GM18868 (cell line): ENCODE measurements around the gene PCNT.
"Not testable (repeated sequence)": the region's sequence is repeated elsewhere in the genome, so short reads cannot be mapped to it uniquely, and the experiment has no call there.

Experiments
- ATAC-seq: cut with Tn5 transposase; IDR thresholded peaks from one replicate; pipeline ENCODE4 v1.9.1; 2021; ENCODE audit warnings: mild to moderate bottlenecking, moderate library complexity; ENCODE audit not compliant: unreplicated experiment

The PCNT gene

DNA sequence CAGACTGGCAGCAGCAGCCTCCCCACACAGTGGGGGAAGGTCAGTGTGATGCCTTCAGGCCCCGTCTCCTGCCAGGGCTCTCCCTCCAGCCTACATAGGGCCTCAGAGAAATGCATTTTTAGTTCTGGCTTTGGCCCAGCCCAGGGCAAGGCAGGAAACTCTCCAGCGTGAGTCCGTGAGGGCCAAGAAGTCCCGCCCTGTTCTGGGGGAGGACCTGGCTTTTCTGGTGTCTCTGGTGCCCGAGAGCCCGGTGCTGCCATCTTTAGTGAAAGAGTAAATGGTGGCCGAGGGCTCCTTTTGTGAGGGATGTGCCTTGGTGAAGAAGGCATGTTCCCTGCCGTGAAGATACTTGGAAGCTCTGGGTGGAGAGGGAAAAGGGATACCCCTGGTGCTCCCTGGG lies 120.0 kb downstream of the PCNT start:
- ATAC-seq, result no peak

DNA sequence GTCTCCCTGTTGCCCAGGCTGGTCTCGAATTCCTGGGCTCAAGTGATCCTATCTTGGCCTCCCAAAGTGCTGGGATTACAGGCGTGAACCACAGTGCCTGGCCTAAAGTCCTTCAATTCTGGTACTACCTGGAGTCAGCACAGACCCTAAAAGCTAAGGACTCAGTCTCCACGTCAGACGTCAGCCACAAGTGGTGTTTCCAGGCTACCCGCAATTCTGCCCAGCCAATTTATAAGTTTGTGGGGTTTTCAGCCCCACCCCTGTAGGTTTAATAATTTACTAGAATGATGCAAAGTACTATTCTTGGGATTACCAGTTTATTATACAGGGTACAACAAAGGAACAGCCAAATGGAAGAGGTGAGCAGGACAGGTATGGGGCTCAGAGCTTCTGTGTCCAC lies 124.2 kb downstream of the PCNT start:
- ATAC-seq, result no peak

DNA sequence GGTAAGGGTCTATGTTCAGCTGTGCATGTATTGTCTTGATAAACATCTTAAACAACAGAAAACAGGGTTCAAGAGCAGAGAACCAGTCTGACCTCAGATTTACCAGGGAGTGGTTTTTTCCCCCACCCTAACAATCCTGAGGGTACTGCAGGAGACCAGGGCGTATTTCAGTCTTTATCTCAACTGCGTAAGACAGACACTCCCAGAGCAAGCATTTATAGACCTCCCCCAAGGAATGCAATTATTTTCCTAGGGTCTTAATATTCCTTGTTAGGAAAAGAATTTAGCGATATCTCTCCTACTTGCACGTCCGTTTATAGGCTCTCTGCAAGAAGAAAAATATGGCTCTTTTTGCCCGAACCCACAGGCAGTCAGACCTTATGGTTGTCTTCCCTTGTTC lies 124.9 kb downstream of the PCNT start:
- not testable (repeated sequence) for ATAC-seq

DNA sequence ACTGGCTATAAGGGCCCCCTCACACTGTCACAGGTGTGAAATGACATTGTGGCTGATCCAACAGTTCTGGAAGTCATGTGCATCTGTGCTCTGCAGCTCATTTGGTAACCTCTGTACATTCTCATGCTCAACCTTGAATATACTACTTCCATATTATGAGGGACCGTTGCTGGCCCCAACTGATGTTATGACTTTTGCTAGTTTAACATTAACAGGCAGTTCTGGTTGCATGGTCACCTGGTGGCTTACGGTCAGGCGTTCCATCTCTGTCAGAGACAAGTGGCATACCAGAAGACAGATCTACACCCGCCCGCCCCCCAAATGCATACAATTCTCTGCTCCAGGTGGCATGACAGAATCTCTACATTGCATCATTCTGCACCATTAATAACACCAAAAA lies 128.8 kb downstream of the PCNT start:
- no peak for ATAC-seq

DNA sequence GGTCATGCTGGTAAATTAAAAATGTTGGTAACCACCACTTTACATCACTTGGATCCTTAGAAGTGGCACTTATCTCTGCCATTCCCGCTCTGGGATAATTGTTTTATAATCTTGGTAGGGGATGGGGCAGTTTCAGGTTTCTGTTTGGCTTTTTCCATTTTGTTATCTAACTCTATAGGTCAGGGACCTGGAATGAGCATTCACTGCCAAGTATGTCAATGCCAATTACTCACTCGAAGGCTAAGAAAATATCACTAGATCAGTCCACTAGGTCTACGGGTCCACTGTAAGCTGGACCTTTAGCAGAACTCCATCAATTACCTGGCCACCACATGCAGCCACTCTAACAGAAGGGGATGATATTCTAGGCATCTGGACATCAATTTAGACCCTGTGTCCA lies 130.2 kb downstream of the PCNT start:
- ATAC-seq, result no peak

DNA sequence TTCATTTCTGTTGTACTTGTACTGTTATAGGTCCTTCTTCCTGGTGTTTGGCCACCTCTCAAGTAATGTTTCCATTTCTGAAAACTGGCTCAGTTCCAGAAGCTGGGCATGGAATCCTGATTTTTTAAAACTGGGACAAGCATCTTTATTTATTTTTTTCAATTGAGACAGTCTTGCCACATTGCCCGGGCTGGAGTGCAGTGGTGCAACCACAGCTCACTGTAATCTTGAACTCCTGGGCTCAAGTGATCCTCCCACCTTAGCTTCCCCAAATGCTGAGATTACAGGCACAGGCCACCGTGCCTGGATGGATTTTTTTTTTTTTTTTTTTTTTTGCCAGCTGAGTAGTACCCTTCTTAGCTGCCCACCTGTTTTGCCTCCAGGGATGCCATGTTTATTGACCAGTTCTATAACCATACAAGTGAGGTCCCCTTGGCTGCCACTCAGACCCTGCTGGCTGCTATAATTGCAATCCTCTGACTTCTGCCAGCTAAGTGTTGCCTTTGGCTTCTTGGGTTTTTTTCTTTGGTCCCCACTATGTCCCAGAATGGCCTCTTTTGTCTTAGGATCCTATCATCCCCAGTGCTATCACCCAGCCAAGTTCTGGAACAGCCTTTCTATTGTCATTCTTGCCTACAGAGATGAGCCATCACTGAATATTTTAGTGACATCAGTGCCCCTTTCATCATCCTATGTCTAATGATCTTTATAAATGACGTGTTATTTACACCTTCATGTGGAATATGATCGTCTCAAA lies 130.9 kb downstream of the PCNT start:
- no peak for ATAC-seq

DNA sequence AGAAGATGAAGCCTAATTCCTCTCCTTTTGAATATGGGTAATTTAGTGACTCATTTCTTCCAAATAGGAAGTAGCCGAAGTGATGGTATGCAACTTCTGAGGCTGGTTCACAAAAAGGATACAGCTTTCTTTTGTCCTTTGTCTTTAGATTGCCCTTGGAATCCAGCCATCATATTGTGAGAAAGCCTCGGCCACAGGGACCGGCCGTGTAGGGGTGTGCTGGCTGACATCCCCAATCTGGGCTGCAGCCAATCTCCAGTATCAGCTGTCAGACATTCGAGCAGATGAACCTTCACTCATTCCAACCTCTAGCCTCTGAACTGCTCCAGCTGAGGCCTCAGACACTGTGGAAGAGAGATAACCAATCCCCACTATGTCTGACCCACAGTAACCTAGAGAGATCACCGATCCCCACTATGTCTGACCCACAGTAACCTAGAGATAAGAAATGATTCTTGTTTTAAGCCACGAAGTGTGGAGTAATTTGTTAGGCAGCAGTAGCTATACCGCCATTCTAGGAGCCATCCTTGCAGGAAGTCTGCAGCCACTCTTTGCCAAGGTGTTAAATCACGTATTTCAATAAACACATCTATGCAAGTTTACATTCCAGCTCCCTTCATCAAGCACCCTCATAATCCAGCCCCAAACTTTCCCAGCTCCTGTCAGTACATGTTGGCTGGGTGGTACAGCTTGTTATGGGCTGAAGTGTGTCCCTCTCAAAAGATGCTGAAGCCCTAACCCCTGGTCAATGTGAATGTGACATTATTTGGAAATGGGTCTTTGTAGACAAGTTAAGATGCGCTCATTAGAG lies 131.8 kb downstream of the PCNT start:
- no peak for ATAC-seq

DNA sequence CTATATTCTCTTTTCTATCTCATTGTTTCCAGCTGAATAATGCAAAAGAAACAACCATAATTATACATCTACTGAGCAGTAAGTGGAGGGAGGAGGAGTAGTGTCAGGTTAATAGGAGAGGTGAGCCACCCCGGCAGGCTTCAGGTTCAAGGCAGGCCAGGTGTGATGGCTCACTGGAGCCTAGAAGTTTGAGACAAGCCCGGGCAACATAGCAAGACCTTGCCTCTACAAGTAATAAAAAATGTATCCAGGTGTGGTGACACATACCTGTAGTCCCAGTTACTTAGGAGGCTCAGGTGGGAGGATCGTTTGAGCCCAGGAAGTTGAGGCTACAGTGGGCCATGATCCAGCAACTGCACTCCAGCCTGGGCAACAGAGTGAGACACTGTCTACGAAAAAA lies 132.8 kb downstream of the PCNT start:
- ATAC-seq, result no peak

DNA sequence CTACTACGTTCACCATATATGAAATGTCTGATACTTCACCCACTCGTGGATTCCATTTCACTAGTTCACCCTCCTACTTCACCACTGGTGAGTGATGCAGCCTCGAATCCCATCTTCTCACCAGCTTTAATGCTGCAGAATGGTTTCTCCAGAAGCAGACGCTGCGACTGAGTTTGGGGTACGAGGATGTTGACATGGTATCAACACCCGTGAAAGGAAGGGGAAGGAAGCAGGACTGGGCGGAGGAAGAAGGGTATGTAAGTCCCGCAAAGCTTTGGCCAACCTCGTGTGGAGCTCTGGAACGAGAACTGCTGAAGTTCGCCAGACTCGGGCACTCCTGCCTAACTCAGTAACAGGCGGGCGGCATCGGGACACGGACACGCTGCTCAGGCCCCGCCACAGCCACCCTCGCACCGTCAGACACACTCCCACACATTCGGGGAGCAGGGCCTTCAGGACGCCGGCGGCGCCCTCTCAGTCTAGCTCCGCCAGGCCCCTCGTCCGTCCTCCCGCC lies 133.9 kb downstream of the PCNT start:
- no peak for ATAC-seq

DNA sequence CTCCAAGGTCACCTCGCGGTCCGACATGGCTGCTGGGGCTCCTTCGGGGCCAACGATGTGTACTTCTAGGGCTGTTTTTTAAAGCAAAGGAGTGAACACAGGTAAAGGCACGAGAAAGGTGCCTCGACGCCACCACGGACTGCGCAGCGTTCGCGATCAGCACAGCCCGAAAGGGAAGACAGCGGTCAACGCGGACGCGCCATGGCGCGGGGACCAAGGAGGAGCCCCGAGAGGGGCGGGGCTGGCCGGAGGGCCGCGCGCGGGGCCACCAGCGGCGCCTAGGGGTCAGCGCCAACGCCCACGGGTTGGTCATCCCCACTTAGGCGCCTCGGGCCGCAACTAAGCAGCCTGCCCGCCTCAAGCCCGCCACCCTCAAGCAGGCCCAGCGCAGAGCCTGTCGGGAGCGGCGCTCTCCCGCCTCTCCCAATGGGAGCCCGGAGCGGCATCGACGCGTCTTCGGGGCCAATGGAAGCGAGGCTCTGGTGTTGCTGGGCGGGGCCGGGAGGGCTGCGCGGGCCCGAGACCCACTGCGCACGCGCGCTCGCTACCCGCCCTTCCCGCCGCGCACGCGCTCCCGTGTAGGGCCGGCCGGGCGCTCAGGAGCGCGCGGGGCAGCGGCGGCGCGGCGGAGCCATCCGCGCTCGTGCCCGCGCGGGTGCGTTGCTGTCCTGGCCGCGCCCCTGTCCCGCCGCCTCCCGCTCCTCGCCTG lies 134.5 kb downstream of the PCNT start, which contains the start of gene DIP2A:
Gene DIP2A, plus strand, starts transcription at position 577 of the 709 bp plus-strand sequence. CDS start 241 bp downstream, outside the sequence.
- peak; percentile 94 for ATAC-seq

DNA sequence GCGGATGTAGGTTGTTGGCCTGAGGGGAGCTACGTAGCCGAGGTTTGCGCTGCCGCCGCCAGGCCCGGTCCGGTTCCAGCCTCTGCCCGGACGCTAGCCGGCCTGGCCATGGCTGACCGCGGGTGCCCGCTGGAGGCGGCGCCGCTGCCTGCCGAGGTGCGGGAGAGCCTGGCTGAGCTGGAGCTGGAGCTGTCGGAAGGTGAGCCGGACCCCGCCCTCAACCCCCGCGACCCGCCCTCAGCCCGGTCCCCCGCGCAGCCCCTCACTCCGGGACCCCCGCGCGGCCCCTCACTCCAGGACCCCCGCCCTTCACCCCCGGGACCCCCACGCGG lies 135.0 kb downstream of the PCNT start:
- no peak for ATAC-seq

DNA sequence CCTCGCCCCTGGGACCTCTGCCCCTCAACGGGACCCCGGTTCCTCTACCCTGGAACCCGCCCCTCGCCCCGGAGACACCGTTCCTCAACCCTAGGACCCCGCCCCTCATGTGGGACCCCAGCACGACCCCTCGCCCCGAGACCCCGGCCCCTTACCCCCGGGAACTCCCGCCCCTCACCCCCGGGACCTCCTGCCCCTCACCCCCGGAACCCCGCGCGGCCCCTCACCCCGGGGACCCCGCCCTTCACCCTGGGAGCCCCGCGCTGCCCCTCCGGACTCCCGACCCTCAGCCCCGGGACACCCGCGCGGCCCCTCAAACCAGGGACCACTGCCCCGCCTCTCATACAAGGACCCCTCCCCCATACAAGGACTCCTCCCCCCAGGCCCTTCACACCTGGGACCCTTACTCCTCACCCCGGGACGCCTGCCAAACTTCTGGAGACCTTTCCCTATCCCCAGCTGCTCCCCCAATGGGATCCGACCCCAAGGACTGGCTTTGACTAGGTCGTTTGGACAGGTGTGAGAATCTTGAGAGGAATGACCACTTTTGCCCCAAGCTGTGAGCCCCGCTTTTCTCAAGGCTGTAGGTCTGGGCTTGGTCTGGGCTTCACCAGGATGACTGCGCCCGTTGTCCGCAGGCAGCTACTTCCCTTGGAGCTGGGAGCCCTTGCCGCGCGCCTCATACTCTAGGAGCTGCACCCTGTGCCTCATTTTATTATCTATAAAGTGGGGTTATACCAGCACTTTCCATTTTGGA lies 135.6 kb downstream of the PCNT start:
- no peak for ATAC-seq

DNA sequence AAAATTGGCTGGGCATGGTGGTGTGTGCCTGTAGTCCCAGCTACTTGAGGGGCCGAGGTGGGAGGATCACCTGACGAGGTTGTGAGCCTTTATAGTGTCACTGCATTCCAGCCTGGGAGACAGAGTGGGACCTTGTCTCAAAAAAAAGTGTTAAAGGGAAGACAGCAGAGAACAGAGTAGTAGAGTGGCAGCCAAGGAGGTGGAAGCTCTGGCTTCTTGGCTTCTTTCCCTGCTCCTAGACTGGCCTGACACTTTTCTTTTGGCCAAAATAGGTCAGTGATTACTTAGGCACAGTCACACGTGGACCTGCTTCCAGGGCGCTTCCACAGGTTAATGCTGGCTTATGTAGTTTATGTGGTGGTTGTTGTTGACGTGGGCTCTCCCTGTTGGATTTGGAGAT lies 138.0 kb downstream of the PCNT start:
- no peak for ATAC-seq

DNA sequence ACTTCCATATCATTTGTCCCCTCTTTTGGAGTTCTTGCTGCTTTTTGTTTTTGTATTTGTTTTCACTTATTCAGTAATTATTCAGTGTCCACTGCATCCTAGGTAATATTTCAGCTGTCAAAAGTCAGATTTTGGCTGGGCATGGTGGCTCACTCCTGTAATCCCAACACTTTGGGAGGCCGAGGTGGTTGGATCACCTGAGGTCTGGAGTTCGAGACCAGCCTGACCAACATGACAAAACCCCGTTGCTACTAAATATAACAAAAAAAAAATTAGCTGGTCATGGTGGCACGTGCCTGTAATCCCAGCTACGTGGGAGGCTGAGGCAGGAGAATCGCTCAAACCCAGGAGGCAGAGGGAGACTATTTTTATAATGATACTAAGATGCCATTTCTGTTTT lies 141.2 kb downstream of the PCNT start:
- ATAC-seq, result not testable (repeated sequence)

DNA sequence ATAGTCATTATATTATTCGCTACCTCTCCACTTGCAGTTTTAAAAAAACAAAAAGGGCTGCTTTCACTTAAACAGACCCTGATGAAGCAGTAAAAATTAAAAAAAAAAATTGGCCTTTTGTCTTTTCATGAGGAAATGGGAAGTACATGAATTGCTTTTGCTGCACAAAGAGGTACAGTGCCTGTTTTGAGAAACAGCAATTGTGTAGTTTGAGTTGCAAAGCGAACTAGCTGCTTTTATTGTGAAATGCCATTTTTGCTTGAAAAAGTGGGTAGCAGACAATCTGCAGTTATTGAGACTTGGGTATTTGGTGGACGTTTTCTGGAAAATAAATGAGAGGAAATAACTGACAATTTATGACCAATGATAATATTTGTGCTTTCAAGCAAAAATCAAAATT lies 141.7 kb downstream of the PCNT start:
- no peak for ATAC-seq

DNA sequence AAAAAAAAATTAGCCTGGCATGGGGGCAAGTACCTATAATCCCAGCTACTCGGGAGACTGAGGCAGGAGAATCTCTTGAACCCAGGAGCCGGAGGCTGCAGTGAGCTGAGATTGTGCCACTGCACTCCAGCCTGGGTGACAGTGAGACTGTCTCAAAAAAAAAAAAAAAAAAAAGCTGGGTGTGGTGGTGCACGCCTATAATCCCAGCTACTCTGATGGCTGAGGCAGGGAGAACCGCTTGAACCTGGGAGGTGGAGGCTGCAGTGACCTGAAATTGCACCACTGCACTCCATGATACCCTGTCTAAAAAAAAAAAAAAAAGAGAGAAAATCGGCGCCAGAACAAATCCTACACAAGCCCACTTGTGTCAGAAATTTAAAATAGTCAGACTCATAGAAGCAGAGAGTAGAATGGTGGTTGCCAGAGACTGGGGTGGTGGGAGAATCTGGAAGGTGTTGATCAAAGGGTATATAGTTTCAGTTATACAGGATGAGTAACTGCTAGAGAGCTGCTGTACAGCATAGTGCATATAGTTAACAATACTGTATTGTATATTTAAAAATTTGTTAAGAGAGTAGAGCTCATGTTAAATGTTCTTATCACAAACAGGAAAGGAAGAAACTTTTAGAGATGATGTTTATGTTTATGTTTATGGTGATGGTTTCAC lies 144.3 kb downstream of the PCNT start:
- ATAC-seq, result no peak

DNA sequence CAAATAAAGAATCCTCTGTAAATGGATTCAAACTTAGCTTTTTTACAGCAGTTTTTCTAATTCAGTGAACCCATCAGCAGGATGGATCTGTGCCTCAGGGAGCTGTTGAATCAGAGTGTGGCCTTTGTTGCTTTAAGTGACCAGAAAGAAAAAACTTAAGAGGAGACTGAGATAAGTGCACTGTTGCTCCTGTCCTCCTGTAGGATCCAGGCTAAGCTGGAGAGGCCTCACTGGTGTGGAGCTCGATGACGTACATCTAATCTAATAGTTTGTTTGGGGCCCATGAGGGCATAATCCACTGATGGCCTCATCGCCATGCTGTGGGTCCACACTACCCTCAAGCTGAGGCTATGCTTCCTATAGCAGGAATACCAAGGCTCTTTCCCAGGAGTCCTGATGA lies 145.3 kb downstream of the PCNT start:
- ATAC-seq, result no peak

DNA sequence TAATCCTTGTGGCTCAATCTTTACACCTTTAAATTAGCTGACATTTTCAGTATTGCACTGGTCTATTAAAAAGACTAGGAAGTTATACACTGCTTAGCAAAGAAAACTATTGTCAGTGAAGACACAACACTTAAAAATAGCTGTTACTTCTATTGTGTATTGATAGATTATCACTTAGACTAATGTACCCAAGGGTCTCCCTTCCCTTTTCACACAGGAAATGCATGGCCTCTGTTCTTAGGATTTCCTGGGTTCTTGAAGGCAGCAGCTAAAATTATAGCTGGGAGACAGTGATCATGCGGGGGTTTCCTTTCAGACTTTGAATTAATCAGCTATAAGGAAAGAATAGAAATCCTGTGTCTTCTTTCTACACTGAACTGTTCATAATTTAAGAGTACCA lies 147.6 kb downstream of the PCNT start:
- ATAC-seq, result no peak

DNA sequence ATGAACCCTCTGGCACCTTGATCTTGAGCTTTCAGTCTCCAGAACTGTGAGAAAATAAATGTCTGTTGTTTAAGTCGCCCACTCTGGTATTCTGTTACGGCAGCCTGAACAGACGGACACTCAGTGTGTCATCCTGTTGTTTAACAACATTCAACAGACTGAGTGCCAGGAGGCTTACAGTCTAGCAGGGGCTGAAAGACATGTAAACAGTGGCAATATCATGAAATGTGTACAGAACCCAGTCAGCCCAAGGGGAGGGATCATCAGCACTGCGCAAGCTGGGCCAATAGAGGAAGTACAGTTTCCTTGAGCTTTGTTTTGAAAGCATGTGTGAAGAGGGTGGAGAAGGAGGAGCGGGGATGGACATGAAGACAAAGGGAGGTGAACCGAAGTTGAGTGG lies 148.3 kb downstream of the PCNT start:
- ATAC-seq, result no peak

DNA sequence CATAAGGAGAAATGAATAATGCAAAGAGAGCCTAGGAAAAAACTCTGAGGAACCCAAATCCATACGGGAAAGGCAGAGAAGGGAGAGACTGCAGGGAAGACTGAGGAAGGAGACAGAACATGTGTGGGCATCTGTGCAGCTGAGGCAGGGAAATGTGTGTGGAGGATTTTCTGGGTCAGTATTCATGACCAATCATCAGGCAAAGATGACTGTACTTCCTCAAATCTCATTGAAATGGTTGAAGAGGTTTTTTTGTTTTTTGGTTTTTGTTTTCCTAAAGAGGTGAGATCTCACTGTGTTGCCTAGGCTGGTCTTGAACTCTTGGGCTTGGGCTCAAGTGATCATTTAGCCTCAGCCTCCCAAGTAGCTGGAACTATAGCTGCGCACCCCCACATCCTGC lies 150.4 kb downstream of the PCNT start:
- ATAC-seq, result no peak
